Measurements from ENCODE around the gene ACKR1.

- no peak for TF ChIP-seq CTCF (IDR thresholded peaks at IDR 0.05)
- no peak for TF ChIP-seq POLR2AphosphoS5 (IDR thresholded peaks at IDR 0.05)
Observed at GRCh38 chr1:159172614-159173291, 31.9 kb upstream of the ACKR1 start.
